ENCODE results near the gene IMMP2L.
"Not testable (repeated sequence)": the region's sequence is repeated elsewhere in the genome, so short reads cannot be mapped to it uniquely, and the experiment has no call there.

Gene IMMP2L

GRCh38 chr7:111086532-111086931 is 475.8 kb downstream of the IMMP2L start:
- no peak overlapping the region for H3K4me3 ChIP-seq (ENCODE audit: low read length)
- no peak overlapping the region for H3K9ac ChIP-seq (ENCODE audit: low read length)
- no peak overlapping the region for H3K27ac ChIP-seq (ENCODE audit: low read depth, low read length)
- H3K36me3 ChIP-seq (ENCODE audit: control insufficient read depth, insufficient read depth, low read length) = no peaks in the 10 kb centered on the region
- H3K4me1 ChIP-seq (ENCODE audit: control insufficient read depth, insufficient read depth, low read length) = no peaks in the 10 kb centered on the region
- no peaks in the 10 kb centered on the region for H3K27me3 ChIP-seq (ENCODE audit: control insufficient read depth, insufficient read depth, low read length)

DNA sequence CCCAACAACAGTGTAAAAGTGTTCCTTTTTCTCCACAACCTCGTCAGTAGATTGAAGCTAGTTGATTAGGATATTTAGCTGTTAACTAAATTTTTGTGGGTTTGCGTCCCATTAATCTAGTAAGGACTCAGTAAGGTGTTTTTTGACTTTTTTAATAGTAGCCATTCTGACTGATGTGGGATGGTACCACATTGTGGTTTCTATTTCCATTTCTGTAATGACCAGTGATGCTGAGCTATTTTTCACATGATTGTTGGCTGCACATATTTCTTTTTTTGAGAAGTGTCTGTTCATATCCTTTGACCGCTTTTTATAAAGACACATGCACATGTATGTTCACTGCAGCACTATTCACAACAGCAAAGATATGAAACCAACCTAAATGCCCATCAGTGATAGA is 476.9 kb downstream of the IMMP2L start:
- no peak overlapping the region for H3K9ac ChIP-seq (ENCODE audit: low read length)
- no peaks in the 10 kb centered on the region for H3K27me3 ChIP-seq (ENCODE audit: control insufficient read depth, insufficient read depth, low read length)
- H3K27ac ChIP-seq (ENCODE audit: low read depth, low read length) = no peak overlapping the region
- H3K4me1 ChIP-seq (ENCODE audit: control insufficient read depth, insufficient read depth, low read length) = no peaks in the 10 kb centered on the region
- no peak overlapping the region for H3K4me3 ChIP-seq (ENCODE audit: low read length)
- no peaks in the 10 kb centered on the region for H3K36me3 ChIP-seq (ENCODE audit: control insufficient read depth, insufficient read depth, low read length)

- Histone ChIP-seq H3K4me1 (ENCODE audit: control insufficient read depth, insufficient read depth, low read length) (no peaks in the 10 kb centered on the region), H3K27me3 (ENCODE audit: control insufficient read depth, insufficient read depth, low read length) (no peaks in the 10 kb centered on the region), H3K36me3 (ENCODE audit: control insufficient read depth, insufficient read depth, low read length) (no peaks in the 10 kb centered on the region), H3K4me3 (ENCODE audit: low read length) (no peak overlapping the region), H3K27ac (ENCODE audit: low read depth, low read length) (no peak overlapping the region), H3K9ac (ENCODE audit: low read length) (no peak overlapping the region)
Observed at GRCh38 chr7:111083413-111083812, 478.9 kb downstream of the IMMP2L start.

GRCh38 chr7:111082351-111082750 is 479.9 kb downstream of the IMMP2L start:
- no peak overlapping the region for H3K4me3 ChIP-seq (ENCODE audit: low read length)
- H3K27ac ChIP-seq (ENCODE audit: low read depth, low read length) = no peak overlapping the region
- H3K36me3 ChIP-seq (ENCODE audit: control insufficient read depth, insufficient read depth, low read length) = no peaks in the 10 kb centered on the region
- H3K9ac ChIP-seq (ENCODE audit: low read length) = no peak overlapping the region
- H3K27me3 ChIP-seq (ENCODE audit: control insufficient read depth, insufficient read depth, low read length) = no peaks in the 10 kb centered on the region
- H3K4me1 ChIP-seq (ENCODE audit: control insufficient read depth, insufficient read depth, low read length) = no peaks in the 10 kb centered on the region

GRCh38 chr7:111081546-111082267 is 480.6 kb downstream of the IMMP2L start:
- no peak overlapping the region for H3K27ac ChIP-seq (ENCODE audit: low read depth, low read length)
- no peak overlapping the region for H3K4me3 ChIP-seq (ENCODE audit: low read length)
- H3K36me3 ChIP-seq (ENCODE audit: control insufficient read depth, insufficient read depth, low read length) = no peaks in the 10 kb centered on the region
- H3K27me3 ChIP-seq (ENCODE audit: control insufficient read depth, insufficient read depth, low read length) = no peaks in the 10 kb centered on the region
- no peaks in the 10 kb centered on the region for H3K4me1 ChIP-seq (ENCODE audit: control insufficient read depth, insufficient read depth, low read length)
- no peak overlapping the region for H3K9ac ChIP-seq (ENCODE audit: low read length)

DNA sequence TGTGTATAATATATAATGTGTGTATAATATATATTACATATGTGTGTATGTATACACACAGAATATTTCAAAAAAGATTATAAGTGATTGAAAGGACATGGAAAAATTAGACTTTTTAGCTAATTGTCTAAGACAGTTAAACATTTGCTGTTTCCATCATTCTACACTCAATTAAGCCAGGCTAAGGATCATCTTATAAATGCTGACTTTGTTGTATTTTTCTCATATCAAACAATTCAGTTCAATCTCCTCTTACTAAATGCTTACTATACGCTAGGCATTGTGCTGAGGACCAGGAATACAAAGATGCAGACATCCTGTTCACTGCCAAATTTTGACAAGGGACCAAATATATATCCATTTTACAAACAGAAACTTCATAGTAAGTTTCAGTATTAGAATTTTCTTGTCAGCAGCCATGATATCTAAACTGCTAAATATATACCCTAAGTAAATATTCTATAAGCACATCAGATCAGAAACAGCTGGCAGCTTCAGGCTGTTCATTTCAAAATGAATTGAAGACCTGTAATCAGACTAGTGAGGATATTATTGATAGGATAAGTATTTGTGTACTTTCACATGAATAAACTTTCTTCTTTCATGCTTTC is 481.7 kb downstream of the IMMP2L start:
- no peaks in the 10 kb centered on the region for H3K27me3 ChIP-seq (ENCODE audit: control insufficient read depth, insufficient read depth, low read length)
- no peak overlapping the region for H3K4me3 ChIP-seq (ENCODE audit: low read length)
- no peaks in the 10 kb centered on the region for H3K36me3 ChIP-seq (ENCODE audit: control insufficient read depth, insufficient read depth, low read length)
- no peak overlapping the region for H3K9ac ChIP-seq (ENCODE audit: low read length)
- no peaks in the 10 kb centered on the region for H3K4me1 ChIP-seq (ENCODE audit: control insufficient read depth, insufficient read depth, low read length)
- H3K27ac ChIP-seq (ENCODE audit: low read depth, low read length) = no peak overlapping the region

- H3K9ac ChIP-seq (ENCODE audit: low read length) = no peak overlapping the region
- no peaks in the 10 kb centered on the region for H3K36me3 ChIP-seq (ENCODE audit: control insufficient read depth, insufficient read depth, low read length)
- no peaks in the 10 kb centered on the region for H3K4me1 ChIP-seq (ENCODE audit: control insufficient read depth, insufficient read depth, low read length)
- no peak overlapping the region for H3K27ac ChIP-seq (ENCODE audit: low read depth, low read length)
- H3K4me3 ChIP-seq (ENCODE audit: low read length) = no peak overlapping the region
- no peaks in the 10 kb centered on the region for H3K27me3 ChIP-seq (ENCODE audit: control insufficient read depth, insufficient read depth, low read length)
Observed at GRCh38 chr7:111077001-111077400, 485.3 kb downstream of the IMMP2L start.

DNA sequence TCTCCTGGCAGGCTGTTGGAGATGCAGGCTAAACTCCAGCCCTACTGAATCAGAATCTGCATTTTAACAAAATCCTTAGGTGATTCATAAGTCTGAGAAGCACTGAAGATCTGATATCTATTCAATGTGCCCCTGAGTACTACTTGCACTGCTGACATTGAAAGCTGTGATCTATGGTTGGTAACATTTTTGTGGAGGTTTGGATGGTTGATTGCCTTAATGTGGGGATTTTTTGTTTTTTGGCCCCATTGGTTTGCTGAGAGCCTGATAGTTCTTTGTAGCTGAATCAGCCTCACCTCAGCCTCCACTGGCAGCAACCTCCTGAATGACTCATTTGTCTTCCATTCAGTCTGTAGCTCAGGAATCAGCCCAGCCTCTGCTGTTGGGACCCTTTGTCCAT is 486.1 kb downstream of the IMMP2L start:
- no peaks in the 10 kb centered on the region for H3K27me3 ChIP-seq (ENCODE audit: control insufficient read depth, insufficient read depth, low read length)
- H3K4me1 ChIP-seq (ENCODE audit: control insufficient read depth, insufficient read depth, low read length) = no peaks in the 10 kb centered on the region
- H3K36me3 ChIP-seq (ENCODE audit: control insufficient read depth, insufficient read depth, low read length) = no peaks in the 10 kb centered on the region
- no peak overlapping the region for H3K9ac ChIP-seq (ENCODE audit: low read length)
- H3K27ac ChIP-seq (ENCODE audit: low read depth, low read length) = no peak overlapping the region
- no peak overlapping the region for H3K4me3 ChIP-seq (ENCODE audit: low read length)

- Histone ChIP-seq H3K27me3 (ENCODE audit: control insufficient read depth, insufficient read depth, low read length) (no peaks in the 10 kb centered on the region), H3K4me3 (ENCODE audit: low read length) (no peak overlapping the region), H3K9ac (ENCODE audit: low read length) (no peak overlapping the region), H3K4me1 (ENCODE audit: control insufficient read depth, insufficient read depth, low read length) (no peaks in the 10 kb centered on the region), H3K36me3 (ENCODE audit: control insufficient read depth, insufficient read depth, low read length) (no peaks in the 10 kb centered on the region), H3K27ac (ENCODE audit: low read depth, low read length) (no peak overlapping the region)
Observed at GRCh38 chr7:111075498-111075897, 486.8 kb downstream of the IMMP2L start.

- Histone ChIP-seq H3K27ac (ENCODE audit: low read depth, low read length) (no peak overlapping the region), H3K27me3 (ENCODE audit: control insufficient read depth, insufficient read depth, low read length) (no peaks in the 10 kb centered on the region), H3K36me3 (ENCODE audit: control insufficient read depth, insufficient read depth, low read length) (no peaks in the 10 kb centered on the region), H3K4me3 (ENCODE audit: low read length) (no peak overlapping the region), H3K9ac (ENCODE audit: low read length) (no peak overlapping the region), H3K4me1 (ENCODE audit: control insufficient read depth, insufficient read depth, low read length) (no peaks in the 10 kb centered on the region)
Observed at GRCh38 chr7:111074748-111075146, 487.5 kb downstream of the IMMP2L start.

DNA sequence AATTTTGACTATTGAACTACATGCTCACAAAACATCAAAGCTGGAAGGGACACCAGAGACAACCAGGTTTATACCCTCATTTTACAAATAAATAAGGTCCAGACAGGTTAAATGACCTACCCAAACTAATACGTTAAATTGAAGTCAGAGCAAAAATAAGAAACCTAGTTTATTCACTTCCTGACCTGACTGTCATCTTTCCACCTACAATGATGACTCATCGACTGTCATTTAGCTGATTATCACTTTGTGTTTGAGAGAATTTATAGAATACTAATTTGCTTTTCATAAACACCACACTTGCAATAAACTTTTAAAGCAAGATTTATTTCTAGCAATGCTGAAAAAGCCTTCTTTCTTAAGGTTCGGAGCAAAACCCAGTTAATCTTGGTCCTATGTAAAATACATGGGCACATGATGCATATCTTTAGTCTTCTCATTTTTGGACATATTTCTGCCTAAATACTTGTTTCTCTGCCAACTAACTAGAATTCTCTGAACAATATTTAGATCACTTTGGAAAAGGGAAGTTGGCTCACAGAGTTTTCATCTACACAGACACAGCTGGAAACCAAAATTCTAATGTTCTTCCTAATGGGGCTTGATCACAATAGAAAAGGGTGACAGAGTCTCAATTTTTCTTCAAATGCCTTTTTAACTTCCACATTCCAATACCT is 488.1 kb downstream of the IMMP2L start:
- no peaks in the 10 kb centered on the region for H3K36me3 ChIP-seq (ENCODE audit: control insufficient read depth, insufficient read depth, low read length)
- H3K4me1 ChIP-seq (ENCODE audit: control insufficient read depth, insufficient read depth, low read length) = no peaks in the 10 kb centered on the region
- H3K9ac ChIP-seq (ENCODE audit: low read length) = no peak overlapping the region
- H3K4me3 ChIP-seq (ENCODE audit: low read length) = no peak overlapping the region
- no peak overlapping the region for H3K27ac ChIP-seq (ENCODE audit: low read depth, low read length)
- no peaks in the 10 kb centered on the region for H3K27me3 ChIP-seq (ENCODE audit: control insufficient read depth, insufficient read depth, low read length)

DNA sequence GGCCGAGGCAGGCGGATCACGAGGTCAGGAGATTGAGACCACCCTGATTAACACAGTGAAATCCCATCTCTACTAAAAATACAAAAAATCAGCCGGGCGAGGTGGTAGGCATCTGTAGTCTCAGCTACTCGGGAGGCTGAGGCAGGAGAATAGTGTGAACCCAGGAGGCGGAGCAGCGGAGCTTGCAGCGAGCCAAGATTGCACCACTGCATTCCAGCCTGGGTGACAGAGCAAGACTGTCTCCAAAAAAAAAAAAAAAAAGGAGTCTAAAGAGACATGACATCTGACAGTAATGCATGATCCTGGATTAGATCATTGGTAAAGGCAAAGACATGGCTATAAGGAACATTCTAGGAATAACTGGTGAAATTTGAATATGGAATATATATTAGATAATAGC is 489.6 kb downstream of the IMMP2L start:
- H3K27me3 ChIP-seq (ENCODE audit: control insufficient read depth, insufficient read depth, low read length); H3K36me3 ChIP-seq (ENCODE audit: control insufficient read depth, insufficient read depth, low read length); H3K4me1 ChIP-seq (ENCODE audit: control insufficient read depth, insufficient read depth, low read length); H3K9ac ChIP-seq (ENCODE audit: low read length); H3K4me3 ChIP-seq (ENCODE audit: low read length); H3K27ac ChIP-seq (ENCODE audit: low read depth, low read length): not testable (repeated sequence)

DNA sequence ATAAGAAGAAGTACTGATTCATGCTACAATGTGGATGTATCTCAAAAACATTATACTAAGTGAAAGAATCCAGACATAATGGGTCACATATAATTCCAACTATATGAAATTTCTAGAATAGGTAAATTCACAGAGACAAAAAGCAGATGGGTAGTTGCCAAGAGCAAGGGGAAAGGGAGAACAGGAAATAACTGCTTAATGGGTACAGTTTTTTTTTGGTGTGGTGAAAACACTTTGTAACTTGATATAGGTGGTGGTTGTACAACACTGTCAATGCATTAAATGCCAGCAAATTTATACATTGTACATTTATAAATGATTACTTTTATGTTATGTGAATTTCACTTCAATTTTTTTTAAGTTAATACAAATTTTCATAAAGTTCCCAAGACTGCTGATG is 490.7 kb downstream of the IMMP2L start:
- no peaks in the 10 kb centered on the region for H3K4me1 ChIP-seq (ENCODE audit: control insufficient read depth, insufficient read depth, low read length)
- H3K9ac ChIP-seq (ENCODE audit: low read length) = no peak overlapping the region
- H3K4me3 ChIP-seq (ENCODE audit: low read length) = no peak overlapping the region
- H3K27ac ChIP-seq (ENCODE audit: low read depth, low read length) = no peak overlapping the region
- no peaks in the 10 kb centered on the region for H3K36me3 ChIP-seq (ENCODE audit: control insufficient read depth, insufficient read depth, low read length)
- no peaks in the 10 kb centered on the region for H3K27me3 ChIP-seq (ENCODE audit: control insufficient read depth, insufficient read depth, low read length)

All from rectal smooth muscle tissue (tissue), 1 donor.